ENCODE data around the gene CD68.

DNA sequence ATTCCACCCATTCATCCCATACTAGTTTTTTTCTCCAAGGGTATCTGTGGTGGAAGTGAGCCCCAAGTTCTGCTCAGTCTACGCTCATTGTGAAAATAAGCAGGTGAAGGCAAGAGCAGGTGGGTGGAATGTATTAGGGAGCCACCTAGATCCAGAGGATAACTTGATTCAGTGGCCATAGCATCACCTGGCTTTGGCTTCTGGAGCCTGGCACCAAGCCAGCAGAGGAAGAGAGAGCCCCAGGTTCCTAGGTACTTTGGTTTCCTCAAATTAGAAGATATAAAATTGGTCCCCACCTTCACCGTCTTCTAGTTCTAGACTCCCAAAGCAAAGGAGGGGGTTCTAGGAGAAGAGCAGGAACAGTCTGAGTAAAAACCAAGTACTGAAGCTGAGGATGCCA, 31.2 kb downstream of the CD68 start:
- TF ChIP-seq, protein P1, sequence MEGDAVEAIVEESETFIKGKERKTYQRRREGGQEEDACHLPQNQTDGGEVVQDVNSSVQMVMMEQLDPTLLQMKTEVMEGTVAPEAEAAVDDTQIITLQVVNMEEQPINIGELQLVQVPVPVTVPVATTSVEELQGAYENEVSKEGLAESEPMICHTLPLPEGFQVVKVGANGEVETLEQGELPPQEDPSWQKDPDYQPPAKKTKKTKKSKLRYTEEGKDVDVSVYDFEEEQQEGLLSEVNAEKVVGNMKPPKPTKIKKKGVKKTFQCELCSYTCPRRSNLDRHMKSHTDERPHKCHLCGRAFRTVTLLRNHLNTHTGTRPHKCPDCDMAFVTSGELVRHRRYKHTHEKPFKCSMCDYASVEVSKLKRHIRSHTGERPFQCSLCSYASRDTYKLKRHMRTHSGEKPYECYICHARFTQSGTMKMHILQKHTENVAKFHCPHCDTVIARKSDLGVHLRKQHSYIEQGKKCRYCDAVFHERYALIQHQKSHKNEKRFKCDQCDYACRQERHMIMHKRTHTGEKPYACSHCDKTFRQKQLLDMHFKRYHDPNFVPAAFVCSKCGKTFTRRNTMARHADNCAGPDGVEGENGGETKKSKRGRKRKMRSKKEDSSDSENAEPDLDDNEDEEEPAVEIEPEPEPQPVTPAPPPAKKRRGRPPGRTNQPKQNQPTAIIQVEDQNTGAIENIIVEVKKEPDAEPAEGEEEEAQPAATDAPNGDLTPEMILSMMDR (IDR thresholded peaks at IDR 0.05) = no peak
- no peak for TF ChIP-seq POLR2A (IDR thresholded peaks at IDR 0.05)
